Measurements from ENCODE around the gene KMT2B.

DNA sequence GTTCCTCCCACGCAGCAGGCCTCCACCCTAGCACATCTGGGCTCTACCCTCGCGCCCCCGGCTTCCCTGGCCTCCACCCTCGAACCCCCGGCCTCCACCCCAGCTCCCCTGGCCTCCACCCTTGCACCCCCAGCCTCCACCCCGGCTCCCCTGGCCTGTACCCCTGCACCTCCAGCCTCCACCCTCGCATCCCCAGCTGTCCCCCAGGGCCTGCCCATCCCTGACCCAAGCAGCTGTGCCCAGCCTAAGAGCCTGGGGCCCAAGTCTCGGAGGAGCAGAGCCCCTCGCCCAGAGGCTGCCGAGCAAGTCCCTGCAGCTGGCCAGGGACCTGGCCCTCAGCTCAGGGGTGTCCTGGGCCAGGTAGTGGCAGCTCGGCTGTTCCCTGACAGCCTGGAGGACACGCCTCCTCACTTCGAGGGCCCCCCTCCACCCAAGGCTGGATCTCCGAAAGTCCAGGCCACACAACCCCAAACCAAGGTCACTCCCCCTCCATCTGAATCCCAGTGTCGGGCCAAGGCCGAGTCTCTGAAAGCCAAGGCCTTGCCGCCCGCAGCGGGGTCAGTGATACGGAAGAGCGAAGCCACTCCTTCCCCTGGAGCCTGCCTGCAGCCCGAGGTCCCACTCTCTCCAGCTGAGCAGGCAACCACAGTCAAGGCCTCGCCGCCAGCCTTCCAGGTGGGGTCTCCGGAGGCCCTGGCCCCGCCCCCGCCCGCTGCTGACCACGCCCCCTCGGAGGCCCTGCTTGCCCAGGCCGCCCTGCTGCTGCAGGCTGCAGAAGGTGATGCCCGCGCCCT is 49.7 kb downstream of the KMT2B start:
- TF ChIP-seq CTCF (IDR thresholded peaks at IDR 0.05; ENCODE audit: low read length): no peak
- no peak for TF ChIP-seq EZH2 (optimal IDR thresholded peaks at IDR 0.05; ENCODE audit: low read depth, low read length)
